ENCODE measurements around the gene CORO2B. TPM values are rescaled to one million over a fixed set of nuclear protein-coding genes. Genes with fewer than 3 reads are reported as not detected.

Gene CORO2B
- total RNA-seq, 1 donor from 2014 or later: 16.3 TPM

- H3K4me1 Mint-ChIP-seq (ENCODE audit: low read depth, unreplicated experiment): no peaks in the 10 kb centered on the region
- H3K9me3 Mint-ChIP-seq (ENCODE audit: unreplicated experiment): peaks cover 4% of the 10 kb centered on the region
- DNase-seq: no peak
- no peaks in the 10 kb centered on the region for H3K27me3 Mint-ChIP-seq (ENCODE audit: unreplicated experiment)
- no peak for TF ChIP-seq CTCF (IDR thresholded peaks at IDR 0.05; ENCODE audit: partially characterized antibody, unreplicated experiment)
- H3K27ac Mint-ChIP-seq (ENCODE audit: unreplicated experiment): no peak overlapping the region
- peaks cover 10% of the 10 kb centered on the region for H3K36me3 Mint-ChIP-seq (ENCODE audit: unreplicated experiment)
- H3K4me3 Mint-ChIP-seq (ENCODE audit: unreplicated experiment): no peak overlapping the region
Observed at GRCh38 chr15:68776477-68777270, 197.9 kb downstream of the CORO2B start.

Other genes with a start within 250 kb of the CORO2B start
- 0.22 TPM for gene ITGA11, start 146.8 kb upstream of the CORO2B start, total RNA-seq (ENCODE audit: unreplicated experiment)
- gene ANP32A, start 241.9 kb downstream of the CORO2B start, total RNA-seq (ENCODE audit: unreplicated experiment): 134 TPM